Dermis blood vessel endothelial cell (primary cell): ENCODE results near the gene CDC42SE1. TPM values are rescaled to one million over a fixed set of nuclear protein-coding genes. Genes with fewer than 3 reads are reported as not detected.

Source experiments
- DNase-seq: peaks from one replicate; pipeline ENCODE4 v3.0.0; 2010
- total RNA-seq: library from RNA; depleted of rRNA; stranded (reverse); fragments of >200 nt; gene quantifications from 2 replicates; pipeline ENCODE4 v1.2.3, GENCODE V29; 2014

Gene CDC42SE1
- total RNA-seq, 1 donor from 2014 or later: 78.6 TPM

DNA sequence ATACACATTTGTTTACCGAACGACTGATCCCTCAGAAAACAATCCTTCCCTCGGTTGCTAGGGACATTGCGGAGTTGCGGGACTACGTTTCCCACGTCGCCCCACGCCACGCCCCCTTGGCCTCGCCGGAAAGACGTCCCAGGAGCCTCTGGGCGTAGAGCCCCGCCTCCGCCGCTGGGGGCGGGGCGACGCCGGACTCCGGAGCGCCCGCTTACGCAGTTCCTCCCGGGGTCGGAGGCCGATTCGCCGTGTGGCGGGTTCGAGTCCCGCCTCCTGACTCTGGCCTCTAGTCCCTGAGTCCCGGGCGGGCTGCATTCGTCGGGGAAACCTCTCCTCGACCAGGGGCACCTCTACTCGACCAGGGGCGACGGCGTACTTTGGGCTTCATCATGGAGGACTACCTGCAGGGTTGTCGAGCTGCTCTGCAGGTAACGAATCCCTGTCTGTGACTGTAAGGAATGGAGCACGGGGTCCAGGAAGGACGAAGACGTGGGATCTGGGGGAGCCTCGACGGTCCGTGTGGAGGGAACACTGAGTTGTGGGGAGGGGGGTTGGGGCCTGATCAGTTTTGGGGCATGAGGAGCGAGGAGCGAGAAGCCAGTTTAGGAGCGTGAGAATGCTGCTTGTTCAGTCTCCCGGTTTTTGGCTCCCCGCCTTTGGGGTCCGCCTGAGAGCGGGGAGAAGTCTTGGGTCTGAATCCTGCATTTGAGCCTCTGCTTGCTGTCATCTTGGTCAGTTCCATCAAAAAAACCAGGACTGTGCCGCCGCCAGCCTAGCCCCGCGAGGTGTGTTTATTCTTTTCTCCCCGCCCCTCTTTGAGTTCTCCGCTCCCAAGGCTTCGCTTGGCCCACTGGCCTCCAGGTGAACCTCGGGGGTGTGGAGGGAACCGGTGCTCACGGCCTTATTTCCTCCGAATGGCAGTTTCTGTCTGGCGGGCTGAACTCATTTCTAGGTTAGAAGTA is 50.9 kb downstream of the CDC42SE1 start, which contains the start of gene PRUNE1:
TSS of gene PRUNE1 (plus strand) at position 206 of the 962 bp plus-strand sequence. CDS start at position 390, 184 bp downstream.
- peak; percentile 99 for DNase-seq

DNA sequence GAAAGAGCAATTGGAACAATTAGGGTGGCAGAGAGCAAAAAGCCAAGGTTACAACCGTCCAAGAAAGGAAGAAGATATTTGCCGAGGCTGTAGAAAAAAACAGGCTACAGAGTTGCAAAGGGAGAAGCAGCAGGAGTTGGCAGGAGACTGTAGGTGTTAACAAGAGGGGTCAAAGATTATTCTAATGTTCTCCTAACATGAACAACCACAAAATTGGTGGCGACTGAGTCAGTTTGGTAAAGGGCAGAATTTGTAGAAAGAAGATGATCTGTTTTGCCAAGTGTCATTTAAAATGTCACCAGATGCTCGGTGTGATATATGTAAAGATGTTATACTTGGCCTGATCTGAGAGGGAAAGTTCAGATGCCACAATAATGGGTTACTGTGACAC is 51.6 kb downstream of the CDC42SE1 start:
- DNase-seq: no peak

DNA sequence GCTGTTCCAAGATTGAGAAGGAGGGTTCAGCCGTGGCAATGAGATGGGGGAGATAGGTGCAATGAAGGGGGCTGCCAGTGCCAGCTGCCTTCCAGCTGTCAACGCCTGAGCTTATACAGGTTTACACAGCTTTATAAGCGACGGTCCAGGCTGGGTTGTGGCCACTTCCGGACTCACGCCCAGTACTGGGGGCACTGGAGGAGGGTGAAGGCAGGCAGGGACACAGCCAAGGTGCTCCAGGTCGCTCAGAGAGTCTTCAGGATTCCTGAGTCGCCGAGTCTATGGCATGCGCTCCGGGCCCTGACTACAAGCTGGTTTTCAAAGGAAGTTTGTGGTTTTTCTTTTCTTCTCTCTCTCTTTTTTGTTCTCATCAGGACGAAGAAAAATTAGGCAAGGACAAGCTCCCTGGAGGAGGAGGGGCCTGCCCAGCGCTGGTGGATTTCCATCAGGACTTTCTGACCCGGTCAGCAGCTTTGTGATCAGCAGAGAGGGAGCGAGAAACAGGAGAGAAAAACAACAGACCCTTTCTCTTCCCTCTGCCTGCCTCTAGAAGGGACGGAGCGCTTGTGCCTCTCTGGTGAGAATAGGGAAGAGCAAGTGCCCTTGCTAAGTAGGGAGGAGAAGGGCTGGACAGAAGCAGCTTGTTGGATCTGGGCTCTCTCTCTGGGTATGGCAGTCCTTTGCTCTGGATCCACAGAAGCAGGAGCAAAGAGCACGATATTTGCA is 52.9 kb downstream of the CDC42SE1 start, which contains the start of gene MINDY1:
TSS of gene MINDY1 (minus strand) at position 576 of the 726 bp plus-strand sequence. CDS start 4,285 bp downstream, outside the sequence.
- DNase-seq: peak; percentile 90

GRCh38 chr1:151005729-151006319 is 53.6 kb downstream of the CDC42SE1 start:
- peak; percentile 25 for DNase-seq

- no peak for DNase-seq
Observed at GRCh38 chr1:151003180-151003579, 56.2 kb downstream of the CDC42SE1 start.

DNA sequence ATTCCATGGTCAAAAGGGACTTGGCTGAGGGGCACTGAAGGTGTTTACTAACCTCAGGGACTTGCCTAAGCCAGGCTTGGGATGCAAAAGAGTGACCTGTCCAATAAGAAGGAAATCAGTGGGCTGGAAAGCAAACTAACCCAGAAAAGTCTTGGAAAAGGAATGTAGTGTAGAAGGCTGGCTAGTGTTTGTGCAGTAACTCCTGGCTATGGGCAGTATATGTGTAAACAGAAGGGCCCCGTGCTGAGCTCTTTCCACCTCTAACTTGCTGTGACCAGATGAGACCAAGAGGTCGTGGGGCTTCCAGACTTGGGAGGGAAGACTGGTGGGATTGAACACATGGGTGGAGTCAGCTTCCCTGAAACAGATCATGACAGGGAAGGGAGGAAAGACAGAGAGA is 56.8 kb downstream of the CDC42SE1 start:
- DNase-seq: no peak

DNA sequence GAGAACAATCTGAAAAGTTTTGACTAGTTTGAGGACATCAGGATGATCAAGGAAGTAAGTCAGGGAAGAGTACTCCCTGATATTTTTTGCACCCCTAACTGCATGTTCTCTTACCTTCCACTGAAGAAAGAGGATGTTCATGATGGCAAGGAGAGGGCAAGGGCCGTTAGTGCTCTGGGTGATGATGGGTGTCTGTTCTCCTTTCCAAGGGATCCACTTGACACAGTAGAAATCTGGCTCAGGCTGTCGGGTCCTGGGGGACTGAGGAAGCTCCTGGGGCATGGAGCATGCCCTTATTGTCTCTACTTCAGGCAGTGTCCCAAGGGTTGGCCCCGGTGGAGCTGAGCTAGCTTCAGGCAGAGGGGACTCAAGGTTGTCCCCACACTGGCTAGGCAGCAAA is 57.4 kb downstream of the CDC42SE1 start:
- DNase-seq: no peak

- DNase-seq: peak; percentile 49
Observed at GRCh38 chr1:151001602-151002001, 57.8 kb downstream of the CDC42SE1 start.

Other genes with a start within 250 kb of the CDC42SE1 start
- 30.5 and 41.6 TPM in 2 replicates for gene ARNT, start 183.0 kb downstream of the CDC42SE1 start, total RNA-seq
- not detected in 2 replicates for gene CTXND2, start 172.5 kb downstream of the CDC42SE1 start, total RNA-seq
- 38.1 and 45.3 TPM in 2 replicates for gene SETDB1, start 133.3 kb downstream of the CDC42SE1 start, total RNA-seq
- gene CERS2, start 84.8 kb downstream of the CDC42SE1 start, total RNA-seq: 71.6 and 96.6 TPM in 2 replicates
- gene ANXA9, start 77.3 kb downstream of the CDC42SE1 start, total RNA-seq: not detected in 2 replicates
- 10.0 and 15.0 TPM in 2 replicates for gene MINDY1, start 52.7 kb downstream of the CDC42SE1 start, total RNA-seq
- 6.0 and 8.7 TPM in 2 replicates for gene PRUNE1, start 51.2 kb downstream of the CDC42SE1 start, total RNA-seq
- 0.17 and 0.33 TPM in 2 replicates for gene BNIPL, start 23.0 kb downstream of the CDC42SE1 start, total RNA-seq
- 1.1 and 1.4 TPM in 2 replicates for gene C1orf56, start 11.9 kb downstream of the CDC42SE1 start, total RNA-seq
- gene MLLT11, start 775 bp upstream of the CDC42SE1 start, total RNA-seq: 1.2 and 3.6 TPM in 2 replicates
- gene GABPB2, start 11.1 kb upstream of the CDC42SE1 start, total RNA-seq: 6.3 and 10.7 TPM in 2 replicates
- gene SEMA6C, start 87.0 kb upstream of the CDC42SE1 start, total RNA-seq: 21.3 and 33.4 TPM in 2 replicates
- gene TNFAIP8L2, start 97.0 kb upstream of the CDC42SE1 start, total RNA-seq: 0.14 TPM in 1 of 2 replicates, not detected in the other
- gene LYSMD1, start 106.3 kb upstream of the CDC42SE1 start, total RNA-seq: 3.3 and 5.3 TPM in 2 replicates
- gene SCNM1, start 106.5 kb upstream of the CDC42SE1 start, total RNA-seq: 21.1 and 23.8 TPM in 2 replicates
- gene TMOD4, start 116.4 kb upstream of the CDC42SE1 start, total RNA-seq: 0.56 TPM in 1 of 2 replicates, not detected in the other
- gene VPS72, start 130.6 kb upstream of the CDC42SE1 start, total RNA-seq: 46.8 and 64.3 TPM in 2 replicates
- 44.4 and 57.6 TPM in 2 replicates for gene PIP5K1A, start 138.9 kb upstream of the CDC42SE1 start, total RNA-seq
- gene PSMD4, start 195.1 kb upstream of the CDC42SE1 start, total RNA-seq: 231 and 242 TPM in 2 replicates
- gene ZNF687, start 222.7 kb upstream of the CDC42SE1 start, total RNA-seq: 12.6 and 16.6 TPM in 2 replicates